GM18507 (cell line): ENCODE results near the gene MTAP.

ENCODE experiments used
- DNase-seq: peaks from one replicate; pipeline ENCODE4 v3.0.0; 2011; ENCODE audit warnings: low read depth; ENCODE audit not compliant: insufficient read length; ENCODE audit errors: extremely low spot score
- FAIRE-seq: peaks from 2 replicates; lab custom pipeline; 2011; peaks lifted over from hg19 to GRCh38; lab: Jason Lieb, UNC

Gene MTAP

DNA sequence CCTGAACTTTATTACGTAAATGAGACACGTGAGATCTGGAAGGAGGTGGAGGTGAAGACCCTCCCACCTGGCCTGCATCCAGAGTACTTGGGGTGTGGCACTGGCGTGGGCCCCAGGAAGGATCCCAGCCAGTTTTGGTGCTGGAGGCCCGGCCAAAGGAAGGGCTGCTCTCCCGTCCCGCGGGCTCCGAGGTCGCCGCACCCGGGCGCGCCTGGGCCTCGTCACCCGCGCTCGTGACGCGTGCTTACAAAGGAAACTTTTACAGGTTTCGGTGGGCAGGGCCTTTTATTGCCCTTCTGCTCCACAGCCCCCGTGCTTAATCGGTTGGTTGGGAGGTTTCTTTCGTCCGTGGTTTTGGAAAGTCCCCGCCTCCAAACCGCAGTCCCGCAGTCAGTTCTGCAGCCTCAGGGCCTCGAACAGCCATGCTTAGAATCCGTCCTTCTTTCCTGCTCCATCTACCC, 162.5 kb downstream of the MTAP start:
- FAIRE-seq (peak; percentile 66), DNase-seq (no peak)

DNA sequence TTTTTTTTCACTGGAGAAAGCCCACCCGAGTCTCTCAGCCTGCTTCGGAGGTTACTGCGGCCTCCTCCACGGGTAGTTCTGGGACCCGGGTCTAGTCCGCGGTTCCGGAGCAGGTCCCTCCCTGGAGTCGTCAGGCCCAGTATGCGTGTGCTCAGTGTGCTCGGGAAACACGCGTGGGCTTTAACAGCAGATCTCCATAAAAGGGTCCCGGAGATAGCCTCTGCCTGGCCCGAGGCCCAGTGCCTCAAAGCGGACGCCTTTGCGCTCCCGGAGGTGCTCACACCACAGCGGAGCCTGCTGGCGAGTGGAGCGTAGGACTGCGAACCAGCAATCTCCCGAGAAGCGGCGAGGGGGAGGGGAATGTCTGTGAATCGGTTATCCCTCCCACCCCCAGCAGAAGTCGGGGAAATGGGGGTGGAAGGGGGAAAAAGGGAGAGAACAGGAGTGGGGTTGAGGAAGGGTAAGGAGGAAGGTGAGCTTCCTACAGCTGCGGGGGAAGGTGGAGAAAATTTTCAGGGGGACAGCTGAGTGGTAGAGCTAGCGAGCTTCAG, 163.0 kb downstream of the MTAP start:
- FAIRE-seq (peak; percentile 70), DNase-seq (peak; percentile 39)

DNA sequence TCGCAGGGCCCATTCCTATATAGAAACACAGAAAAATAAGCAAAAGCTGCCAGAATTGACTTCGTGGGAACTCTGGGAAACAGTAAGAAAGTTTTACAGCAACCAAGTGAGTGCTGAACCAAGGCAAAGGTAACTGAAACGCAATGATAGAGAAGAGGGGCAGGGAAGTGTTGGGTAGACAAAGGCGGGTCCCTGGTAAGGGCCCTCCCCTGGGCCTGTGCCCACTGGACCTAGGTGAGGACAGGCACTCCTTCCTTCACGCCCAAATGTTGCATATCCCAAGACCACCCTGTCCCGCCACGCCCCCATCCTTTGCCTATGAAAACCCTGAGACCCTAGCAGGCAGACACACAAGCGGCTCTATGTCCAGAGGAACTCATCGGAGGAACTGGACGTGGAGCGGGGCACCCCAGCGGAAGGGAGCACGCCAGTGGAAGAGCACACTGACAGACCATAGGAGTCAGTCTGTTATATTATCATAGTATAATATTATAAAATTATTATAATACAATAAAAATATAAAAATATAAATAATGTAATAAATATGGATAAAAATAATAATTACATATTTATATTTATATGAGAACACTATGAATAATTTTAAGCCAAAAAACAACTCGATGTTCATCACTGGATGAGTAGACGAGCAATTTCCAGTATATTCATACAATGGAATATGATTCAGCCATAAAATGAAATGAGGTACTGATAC, 163.9 kb downstream of the MTAP start:
- DNase-seq (no peak), FAIRE-seq (no peak)

DNA sequence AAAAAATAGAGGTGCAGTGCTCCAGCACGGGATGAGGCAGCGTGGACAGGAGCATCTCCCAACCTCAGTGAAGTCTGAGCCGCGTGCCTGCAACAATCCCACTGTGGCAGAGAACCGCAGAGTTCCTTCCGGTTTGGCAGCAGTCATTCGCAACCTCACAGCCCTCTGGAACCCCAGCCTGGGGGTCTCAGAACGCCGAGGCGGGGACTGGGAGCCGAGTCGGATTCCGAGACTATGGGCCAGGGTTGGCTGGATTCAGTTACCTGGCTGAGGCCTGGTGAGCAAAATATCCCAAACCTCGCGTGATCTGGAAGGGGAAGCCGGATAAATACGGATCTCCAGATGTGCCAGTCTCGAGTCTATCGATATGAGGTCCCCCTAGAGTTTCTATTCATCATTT, 164.7 kb downstream of the MTAP start:
- DNase-seq (no peak), FAIRE-seq (no peak)

DNA sequence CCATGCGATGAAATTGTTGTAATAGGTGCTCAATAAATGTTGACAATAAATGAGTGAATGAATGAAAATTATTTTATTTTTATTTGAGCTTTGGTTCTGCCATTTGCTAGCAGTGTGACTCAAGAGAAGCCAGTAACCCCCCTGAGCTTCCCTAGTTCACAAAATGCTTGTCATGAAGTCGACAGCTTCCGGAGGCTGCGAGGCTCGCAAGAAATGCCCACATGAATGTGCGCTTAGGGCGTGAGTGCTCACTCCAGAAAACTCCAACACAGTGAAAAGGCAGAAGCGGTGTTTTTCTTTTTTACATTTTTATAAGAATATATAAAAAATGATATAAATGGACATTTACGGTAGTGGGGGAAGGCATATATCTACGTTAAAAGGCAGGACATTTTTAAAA, 165.3 kb downstream of the MTAP start:
- FAIRE-seq = no peak

DNA sequence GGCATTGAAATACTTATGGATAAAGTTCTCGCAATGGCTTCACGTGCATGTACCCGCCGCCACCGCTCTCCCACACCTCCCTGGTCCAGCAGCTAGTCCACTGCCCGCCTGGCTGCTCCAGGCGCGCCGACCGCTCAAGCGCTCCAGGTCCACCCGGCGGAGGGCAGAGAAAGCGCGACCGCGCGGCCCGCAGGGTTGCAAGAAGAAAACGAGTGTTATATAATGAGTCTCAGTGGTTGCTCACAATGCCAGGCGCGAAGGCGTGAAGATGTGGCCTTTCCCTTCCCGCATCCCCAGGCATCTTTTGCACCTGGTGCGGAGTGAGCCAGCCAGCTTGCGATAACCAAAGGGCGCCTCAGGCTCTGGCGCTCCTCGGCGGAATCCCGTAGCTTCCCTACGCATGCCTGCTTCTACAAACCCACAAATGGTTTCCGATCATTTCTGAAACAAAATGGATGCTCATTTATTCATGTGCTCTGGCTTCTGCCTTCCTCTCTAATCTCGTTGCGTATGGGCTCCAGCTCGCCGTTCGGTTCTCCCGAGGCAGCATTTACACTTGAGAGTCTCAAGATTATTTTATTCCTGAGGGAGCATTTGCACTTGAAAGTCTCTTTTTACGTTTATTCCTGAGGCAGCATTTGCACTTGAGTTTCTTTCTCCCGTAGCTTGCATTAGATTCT, 166.0 kb downstream of the MTAP start:
- FAIRE-seq (no peak), DNase-seq (no peak)

More for the DNA sequence above, 165.3 kb downstream of the MTAP start:
- no peak for DNase-seq

DNA sequence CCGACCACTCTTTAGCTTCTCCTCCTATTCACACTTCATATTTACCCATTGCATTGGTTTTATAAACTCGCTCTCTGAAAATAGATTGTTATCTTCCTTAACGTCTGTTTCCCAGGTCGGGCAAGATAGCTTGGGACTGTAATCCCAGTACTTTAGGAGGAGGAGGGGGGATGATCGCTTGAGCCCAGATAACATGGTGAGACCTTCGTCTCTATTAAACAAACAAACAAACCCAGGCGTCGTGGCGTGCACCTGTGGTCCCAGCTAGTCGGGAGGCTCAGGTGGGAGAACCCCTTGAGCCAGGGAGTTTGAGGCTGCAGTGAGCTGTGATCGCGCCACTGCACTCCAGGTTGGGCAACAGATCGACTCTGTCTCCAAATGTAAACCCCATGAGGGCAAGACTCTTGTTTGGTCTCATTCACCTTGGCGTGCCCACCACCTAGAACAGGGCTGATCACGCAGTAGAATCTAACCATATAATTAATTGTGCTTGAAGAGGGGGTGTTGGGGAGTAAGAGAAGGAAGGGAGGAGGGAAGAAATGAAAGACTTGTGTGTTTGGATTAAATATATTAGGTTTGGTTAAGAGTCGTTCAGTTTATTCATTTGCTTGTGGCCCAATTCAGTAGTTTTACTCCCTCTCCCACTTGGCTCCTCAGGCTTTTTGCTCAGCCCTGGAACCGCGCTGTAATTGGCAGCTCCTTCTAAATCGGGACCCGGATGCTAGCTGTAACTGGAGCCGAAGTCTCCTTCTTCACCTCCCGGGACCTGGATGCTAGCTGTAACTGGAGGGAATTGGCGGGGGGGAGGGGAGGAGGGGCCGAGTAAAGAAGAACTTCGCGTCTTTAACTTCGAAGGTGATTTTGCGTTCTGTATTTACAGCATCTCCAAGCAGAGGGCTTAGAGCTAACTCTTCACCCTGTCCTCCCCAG, 166.8 kb downstream of the MTAP start:
- DNase-seq (no peak), FAIRE-seq (no peak)

DNA sequence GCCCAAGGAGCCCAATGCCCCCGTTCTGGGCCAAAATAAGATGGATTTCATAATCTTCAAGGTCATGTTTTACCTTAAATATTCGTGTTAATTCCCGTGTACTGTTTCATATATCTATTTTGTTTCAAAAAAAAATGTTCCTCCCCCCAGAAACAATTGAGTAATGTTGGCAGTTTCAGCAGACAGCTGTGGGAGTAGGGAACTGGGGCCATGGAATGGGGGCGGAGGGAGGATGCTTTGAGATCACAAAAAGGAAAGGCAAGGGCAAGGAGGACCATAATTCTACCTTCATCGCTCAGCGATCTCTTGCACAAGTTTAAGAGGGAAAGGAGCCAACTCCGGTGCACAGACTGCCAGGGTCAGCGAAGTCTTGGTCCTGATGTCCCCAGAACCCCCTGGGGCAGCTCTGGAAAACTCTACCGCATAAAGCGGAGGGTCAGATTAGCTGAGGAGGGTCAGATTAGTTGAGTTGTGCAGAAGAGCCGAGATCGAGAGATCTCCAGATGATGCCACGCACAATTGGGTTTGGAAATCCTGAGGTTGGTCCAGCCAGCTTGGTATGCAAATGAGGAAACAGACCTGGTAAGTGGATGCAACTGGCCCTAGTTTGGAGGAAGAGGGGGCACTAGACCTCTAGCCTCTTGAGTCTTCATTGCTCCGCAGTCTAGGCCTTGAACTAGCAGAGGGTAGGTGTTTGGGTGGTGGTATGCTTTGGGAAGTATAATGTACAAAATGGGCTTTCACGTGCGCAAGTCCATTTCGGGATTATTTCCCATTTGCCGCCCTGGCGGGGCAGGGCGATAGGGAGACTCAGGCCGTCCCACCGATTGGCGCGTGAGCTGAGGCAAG, 167.7 kb downstream of the MTAP start:
- no peak for FAIRE-seq
- no peak for DNase-seq

DNA sequence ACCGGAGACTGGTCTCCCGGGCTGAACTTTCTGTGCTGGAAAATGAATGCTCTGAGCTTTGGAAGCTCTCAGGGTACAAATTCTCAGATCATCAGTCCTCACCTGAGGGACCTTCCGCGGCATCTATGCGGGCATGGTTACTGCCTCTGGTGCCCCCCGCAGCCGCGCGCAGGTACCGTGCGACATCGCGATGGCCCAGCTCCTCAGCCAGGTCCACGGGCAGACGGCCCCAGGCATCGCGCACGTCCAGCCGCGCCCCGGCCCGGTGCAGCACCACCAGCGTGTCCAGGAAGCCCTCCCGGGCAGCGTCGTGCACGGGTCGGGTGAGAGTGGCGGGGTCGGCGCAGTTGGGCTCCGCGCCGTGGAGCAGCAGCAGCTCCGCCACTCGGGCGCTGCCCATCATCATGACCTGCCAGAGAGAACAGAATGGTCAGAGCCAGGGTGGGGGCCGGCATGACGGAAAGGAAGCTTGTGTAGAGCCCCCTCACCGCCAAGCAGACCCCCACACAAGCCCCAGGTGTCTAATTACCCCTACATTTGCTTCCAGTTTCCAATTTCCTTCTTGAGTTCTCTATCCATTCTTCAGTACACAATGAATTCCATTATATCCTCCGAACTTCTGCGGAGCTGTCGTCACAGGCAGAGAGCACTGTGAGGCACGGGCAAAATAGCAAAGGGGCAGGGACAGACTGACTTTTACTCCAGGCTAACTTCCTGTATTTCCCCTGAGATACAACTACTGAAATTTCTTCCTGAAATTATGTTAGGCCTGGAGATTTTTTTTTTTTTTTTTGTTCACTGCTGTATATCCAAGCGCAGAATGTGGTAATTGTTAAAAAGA, 168.6 kb downstream of the MTAP start:
- DNase-seq (no peak), FAIRE-seq (no peak)

DNA sequence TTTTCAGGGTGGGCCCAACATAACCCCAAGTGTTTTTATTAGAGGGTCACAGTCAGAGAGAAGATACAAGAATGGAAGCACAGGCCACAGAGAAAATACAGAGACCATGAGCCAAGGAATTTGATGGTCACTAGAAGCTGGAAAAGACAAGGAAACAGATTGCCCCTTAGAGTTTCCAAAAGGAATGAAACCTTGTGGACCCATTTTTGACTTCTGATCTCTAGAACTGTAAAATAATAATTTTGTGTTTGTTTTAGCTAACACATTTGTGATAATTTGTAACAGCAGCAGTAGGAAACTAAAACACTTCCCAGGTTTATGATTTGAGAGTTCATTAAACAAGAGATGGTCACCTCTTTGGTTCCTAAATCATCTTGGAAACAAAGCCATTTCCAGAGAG, 169.9 kb downstream of the MTAP start:
- DNase-seq = no peak
- FAIRE-seq = no peak

DNA sequence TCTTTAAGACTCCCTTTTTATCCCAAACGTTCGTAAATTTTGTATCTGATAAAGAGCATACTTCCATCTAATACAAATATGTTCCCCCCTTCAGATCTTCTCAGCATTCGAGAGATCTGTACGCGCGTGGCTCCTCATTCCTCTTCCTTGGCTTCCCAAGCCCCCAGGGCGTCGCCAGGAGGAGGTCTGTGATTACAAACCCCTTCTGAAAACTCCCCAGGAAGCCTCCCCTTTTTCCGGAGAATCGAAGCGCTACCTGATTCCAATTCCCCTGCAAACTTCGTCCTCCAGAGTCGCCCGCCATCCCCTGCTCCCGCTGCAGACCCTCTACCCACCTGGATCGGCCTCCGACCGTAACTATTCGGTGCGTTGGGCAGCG, 171.9 kb downstream of the MTAP start:
- no peak for DNase-seq
- FAIRE-seq = no peak

DNA sequence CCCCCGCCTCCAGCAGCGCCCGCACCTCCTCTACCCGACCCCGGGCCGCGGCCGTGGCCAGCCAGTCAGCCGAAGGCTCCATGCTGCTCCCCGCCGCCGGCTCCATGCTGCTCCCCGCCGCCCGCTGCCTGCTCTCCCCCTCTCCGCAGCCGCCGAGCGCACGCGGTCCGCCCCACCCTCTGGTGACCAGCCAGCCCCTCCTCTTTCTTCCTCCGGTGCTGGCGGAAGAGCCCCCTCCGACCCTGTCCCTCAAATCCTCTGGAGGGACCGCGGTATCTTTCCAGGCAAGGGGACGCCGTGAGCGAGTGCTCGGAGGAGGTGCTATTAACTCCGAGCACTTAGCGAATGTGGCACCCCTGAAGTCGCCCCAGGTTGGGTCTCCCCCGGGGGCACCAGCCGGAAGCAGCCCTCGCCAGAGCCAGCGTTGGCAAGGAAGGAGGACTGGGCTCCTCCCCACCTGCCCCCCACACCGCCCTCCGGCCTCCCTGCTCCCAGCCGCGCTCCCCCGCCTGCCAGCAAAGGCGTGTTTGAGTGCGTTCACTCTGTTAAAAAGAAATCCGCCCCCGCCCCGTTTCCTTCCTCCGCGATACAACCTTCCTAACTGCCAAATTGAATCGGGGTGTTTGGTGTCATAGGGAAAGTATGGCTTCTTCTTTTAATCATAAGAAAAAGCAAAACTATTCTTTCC, 172.4 kb downstream of the MTAP start:
- peak; percentile 63 for FAIRE-seq
- peak; percentile 23 for DNase-seq

DNA sequence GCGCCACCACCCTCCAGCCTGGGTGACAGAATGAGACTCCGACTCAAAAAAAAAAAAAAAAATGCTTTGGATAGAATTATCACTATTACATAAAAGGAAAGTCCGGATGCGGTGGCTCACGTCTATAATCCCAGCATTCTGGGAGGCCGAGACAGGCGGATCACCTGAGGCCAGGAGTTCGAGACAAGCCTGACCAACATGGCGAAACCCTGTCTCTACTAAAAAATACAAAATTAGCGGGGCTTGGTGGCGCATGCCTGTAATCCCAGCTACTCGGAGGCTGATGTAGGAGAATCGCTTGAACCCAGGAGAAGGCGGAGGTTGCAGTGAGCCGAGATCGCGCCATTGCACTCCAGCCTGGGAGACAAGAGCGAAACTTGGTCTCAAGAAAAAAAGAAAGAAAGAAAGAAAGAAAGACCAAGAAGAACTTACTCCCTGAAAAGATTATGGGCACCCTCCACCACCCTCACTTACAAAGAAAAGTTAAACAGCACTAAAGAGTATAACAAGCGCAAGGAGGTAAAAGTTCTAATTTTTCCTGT, 174.0 kb downstream of the MTAP start:
- FAIRE-seq (no peak), DNase-seq (no peak)

DNA sequence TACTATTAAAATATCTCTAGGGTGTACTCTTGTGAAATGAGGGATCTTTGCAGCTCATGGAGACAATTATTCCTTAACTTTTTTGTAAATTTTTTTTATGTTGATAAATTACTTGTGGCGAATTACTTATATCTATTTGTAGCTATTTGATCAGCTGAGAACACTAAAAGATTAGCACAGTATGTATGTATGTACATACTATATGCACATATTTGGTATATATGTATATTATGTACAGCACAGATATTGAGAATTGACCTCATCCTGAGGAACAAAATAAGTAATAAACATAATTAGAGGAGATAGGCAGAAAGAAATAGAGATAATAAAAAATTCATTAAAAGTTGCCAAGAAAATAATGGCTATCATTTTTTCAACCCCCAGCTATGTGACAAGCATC, 180.0 kb downstream of the MTAP start:
- FAIRE-seq (no peak), DNase-seq (no peak)

DNA sequence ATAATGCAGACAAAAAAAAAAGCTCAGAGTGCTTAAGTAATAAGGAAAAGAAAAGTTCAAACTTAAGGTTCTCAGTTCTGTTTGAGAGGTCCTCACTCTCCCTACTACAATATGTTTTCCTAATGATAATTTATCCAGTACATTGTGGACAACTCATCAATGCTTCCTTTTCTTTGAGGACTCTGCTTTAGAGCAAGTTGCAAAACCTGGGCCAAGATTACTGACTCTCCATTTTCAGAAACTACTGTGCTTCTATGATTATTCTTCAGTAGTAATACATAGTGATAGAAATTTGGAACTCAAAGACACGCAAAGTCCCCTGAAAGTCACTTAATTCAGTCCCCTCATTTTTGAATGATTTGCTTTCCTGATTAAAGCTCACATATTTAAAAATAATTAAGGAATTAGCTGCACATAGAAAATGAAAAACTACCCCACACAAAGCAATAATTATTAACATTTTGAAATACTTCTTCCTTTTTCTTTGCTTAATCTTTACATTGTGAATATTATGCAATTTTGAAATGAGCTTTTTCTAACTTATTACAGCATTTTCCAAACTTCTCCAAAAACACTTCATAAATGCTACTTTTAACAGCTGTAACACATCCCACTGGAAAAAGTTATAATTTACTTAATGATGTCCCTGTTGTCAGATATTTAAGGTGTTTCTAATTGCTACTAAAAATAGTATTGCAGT, 180.6 kb downstream of the MTAP start:
- DNase-seq = no peak
- peak; percentile 31 for FAIRE-seq

DNA sequence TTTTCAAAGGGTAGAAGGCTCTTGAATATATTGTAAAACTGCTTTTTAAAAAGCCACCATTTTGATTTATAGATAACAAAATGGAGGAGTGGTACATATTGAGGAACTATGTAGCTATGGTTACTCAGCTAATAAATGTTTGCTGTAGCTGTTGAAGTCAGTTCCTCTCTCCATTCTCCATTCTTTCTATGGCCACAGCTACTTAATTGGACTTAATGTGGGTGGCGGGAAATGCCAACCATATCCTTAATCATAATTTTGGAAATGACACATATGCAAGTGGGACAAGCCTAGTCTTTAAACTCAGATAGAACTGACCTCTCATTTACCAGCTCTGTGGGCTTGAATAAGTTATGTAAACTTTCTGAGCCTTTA, 181.1 kb downstream of the MTAP start:
- FAIRE-seq (no peak), DNase-seq (no peak)

DNA sequence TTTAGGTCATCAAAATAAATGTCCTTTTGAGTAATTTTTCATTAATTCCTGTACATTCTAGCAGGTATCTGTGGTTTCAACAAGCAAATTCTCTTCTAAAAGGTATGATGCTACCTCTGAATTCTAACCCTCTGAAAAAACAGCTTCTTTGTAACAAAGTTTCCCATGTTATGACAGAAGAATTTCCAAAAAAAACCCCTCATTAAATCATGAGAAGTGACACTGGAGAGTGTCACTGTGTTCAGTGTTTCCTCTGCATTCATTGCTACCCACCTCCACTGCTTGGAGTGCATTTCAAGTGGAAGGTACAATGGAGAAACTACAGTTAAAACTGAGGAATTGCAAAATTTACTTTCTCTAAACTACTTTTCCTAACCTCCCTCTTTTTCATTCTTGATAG, 181.7 kb downstream of the MTAP start:
- DNase-seq (no peak), FAIRE-seq (no peak)
